Motor neuron (in vitro differentiated cells): Measurements from ENCODE around the gene BAG2. TPM values are rescaled to one million over a fixed set of nuclear protein-coding genes. Genes with fewer than 3 reads are reported as not detected.
A peak's percentile ranks its signal among the peaks of the same experiment; 100 is the strongest.

Experiments used
- ATAC-seq, 8 experiments: fragments of 200-7000 bp; cut with Tn5 transposase; replicated peaks in 6 of 8; 2 replicates each; pipeline ENCODE4 v1.8.0; 2021; ENCODE audit warnings: mild to moderate bottlenecking in 8 of 8, moderate library complexity in 8 of 8
- H3K27ac ChIP-seq, 2 donors: fragments of 250-450 bp; sonication (Bioruptor Pico); 2 replicates each; pipeline ENCODE4 v1.9.0; 2021; ENCODE audit warnings: antibody characterized with exemption in 2 of 2, mild to moderate bottlenecking in 2 of 2, moderate library complexity in 1 of 2
- H3K4me1 ChIP-seq, 2 donors: fragments of 250-450 bp; sonication (Bioruptor Pico); replicated peaks in 1 of 2; 2 replicates each; pipeline ENCODE4 v1.6.1; 2021; ENCODE audit warnings: antibody characterized with exemption in 2 of 2, mild to moderate bottlenecking in 2 of 2, moderate library complexity in 1 of 2
- H3K4me3 ChIP-seq, 5 donors: fragments of 250-450 bp; sonication (Bioruptor Pico); 2 replicates each; pipeline ENCODE4 v1.9.0; 2021; ENCODE audit warnings: antibody characterized with exemption in 5 of 5, mild to moderate bottlenecking in 5 of 5, moderate library complexity in 4 of 5
- WGBS, 10 experiments: fragments of 450-650 bp; shearing (Covaris generic); methylation state at CpG; one replicate each; pipeline ENCODE4 v1.0.0; 2022; 5-methylcytosine and 5-hydroxymethylcytosine counted together
- in situ Hi-C, 9 experiments: fragments of 400-800 bp; cut with MboI; loops; one replicate each; pipeline ENCODE4 v1.15.0; 2021; ENCODE audit warnings: low sequenced_read_pairs in 9 of 9, low pct_unique_long_range_greater_than_20kb in 2 of 9; ENCODE audit not compliant: unreplicated experiment in 9 of 9
- total RNA-seq, 8 experiments: library from RNA; unstranded; fragments of 300-600 nt; gene quantifications; 2 replicates each; pipeline versions ENCODE4 v1.2.3 to v1.2.4, GENCODE V29; 2022

The BAG2 gene
- total RNA-seq, 8 experiments from 2014 or later, result 2.6 to 17.5 (median 5.2) TPM

DNA sequence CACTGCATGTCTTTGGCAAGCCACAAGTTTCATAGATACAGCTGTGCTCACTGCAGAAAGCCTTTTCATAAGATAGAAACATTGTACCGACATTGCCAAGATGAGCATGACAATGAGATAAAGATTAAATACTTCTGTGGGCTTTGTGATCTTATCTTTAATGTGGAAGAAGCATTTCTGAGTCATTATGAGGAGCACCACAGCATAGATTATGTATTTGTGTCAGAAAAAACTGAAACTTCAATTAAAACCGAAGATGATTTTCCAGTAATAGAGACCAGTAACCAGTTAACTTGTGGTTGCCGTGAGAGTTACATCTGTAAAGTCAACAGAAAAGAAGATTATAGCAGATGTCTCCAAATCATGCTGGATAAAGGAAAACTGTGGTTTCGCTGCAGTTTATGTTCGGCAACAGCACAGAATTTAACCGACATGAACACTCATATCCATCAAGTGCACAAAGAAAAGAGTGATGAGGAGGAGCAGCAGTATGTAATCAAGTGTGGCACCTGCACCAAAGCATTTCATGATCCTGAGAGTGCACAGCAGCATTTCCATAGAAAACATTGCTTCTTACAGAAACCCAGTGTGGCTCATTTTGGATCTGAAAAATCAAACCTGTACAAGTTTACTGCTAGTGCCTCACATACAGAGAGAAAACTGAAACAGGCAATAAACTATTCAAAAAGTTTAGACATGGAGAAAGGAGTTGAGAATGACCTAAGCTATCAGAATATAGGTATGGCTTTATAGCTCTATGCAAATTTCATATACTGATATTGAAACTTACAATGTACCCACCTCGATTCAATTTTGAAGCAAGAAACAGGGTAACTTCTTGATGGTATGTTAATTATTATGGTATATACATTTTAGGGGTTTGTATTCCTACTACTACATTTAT is 23.9 kb upstream of the BAG2 start:
- Histone ChIP-seq H3K4me1 (no peaks in the 10 kb centered on the region), H3K4me3 (no peak overlapping the region), H3K27ac (no peak overlapping the region)
- in situ Hi-C loops, result no loop called here
- 69 to 100% (median 90%) methylated on average over 2 to 7 of the region's 7 CpGs for WGBS, 10 experiments
- no peak for ATAC-seq

DNA sequence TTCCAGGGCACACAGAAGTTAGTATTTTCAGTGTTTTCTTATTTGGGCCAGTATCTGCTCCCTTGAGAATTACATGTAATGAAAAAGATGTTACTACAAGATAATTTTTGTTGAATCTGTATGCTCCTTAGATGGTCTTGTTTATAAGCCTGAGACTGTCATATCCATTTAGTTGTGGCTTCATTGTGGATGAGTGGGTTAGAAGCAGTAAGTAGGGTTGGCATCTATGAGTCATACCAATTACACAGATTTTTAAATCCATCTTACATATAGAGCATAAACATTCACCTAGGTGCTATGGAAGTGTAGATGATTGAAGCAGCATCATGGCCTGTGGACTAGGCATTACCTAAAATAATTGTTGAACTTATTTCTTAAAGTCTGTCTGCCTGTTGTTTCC is 13.5 kb upstream of the BAG2 start:
- Histone ChIP-seq H3K27ac (no peak overlapping the region), H3K4me3 (no peak overlapping the region), H3K4me1 (no peaks in the 10 kb centered on the region)
- in situ Hi-C loops, result no loop called here
- ATAC-seq, result no peak

GRCh38 chr6:57159127-57159526 is 13.0 kb upstream of the BAG2 start:
- ATAC-seq, result no peak
- in situ Hi-C loops, result no loop called here
- WGBS, 10 experiments, result 80 to 100% (median 90%) methylated on average over 1 to 2 of the region's 2 CpGs
- Histone ChIP-seq H3K4me3 (no peak overlapping the region), H3K27ac (no peak overlapping the region), H3K4me1 (no peaks in the 10 kb centered on the region)

GRCh38 chr6:57162028-57162427 is 10.1 kb upstream of the BAG2 start:
- no peak for ATAC-seq
- Histone ChIP-seq H3K4me1 (no peaks in the 10 kb centered on the region), H3K4me3 (no peak overlapping the region), H3K27ac (no peak overlapping the region)
- in situ Hi-C loops, result no loop called here
- 89 to 100% (median 100%) methylated on average over 1 to 2 of the region's 2 CpGs for WGBS, 10 experiments

GRCh38 chr6:57162516-57162915 is 9.6 kb upstream of the BAG2 start:
- ATAC-seq, result no peak
- H3K27ac ChIP-seq, result no peak overlapping the region
- no peak overlapping the region for H3K4me3 ChIP-seq
- no peaks in the 10 kb centered on the region for H3K4me1 ChIP-seq
- 82 to 100% (median 94%) methylated on average over 1 to 3 of the region's 3 CpGs; no CpG with 5 or more reads in 1 of the 10 experiments for WGBS, 10 experiments
- in situ Hi-C loops, result no loop called here

GRCh38 chr6:57163956-57164355 is 8.2 kb upstream of the BAG2 start:
- H3K4me1 ChIP-seq, result no peaks in the 10 kb centered on the region
- no peak for ATAC-seq
- no peak overlapping the region for H3K4me3 ChIP-seq
- in situ Hi-C loops, result no loop called here
- H3K27ac ChIP-seq, result no peak overlapping the region
- WGBS, 10 experiments, result 83 to 100% (median 100%) methylated on average over 1 to 2 of the region's 2 CpGs; no CpG with 5 or more reads in 2 of the 10 experiments

DNA sequence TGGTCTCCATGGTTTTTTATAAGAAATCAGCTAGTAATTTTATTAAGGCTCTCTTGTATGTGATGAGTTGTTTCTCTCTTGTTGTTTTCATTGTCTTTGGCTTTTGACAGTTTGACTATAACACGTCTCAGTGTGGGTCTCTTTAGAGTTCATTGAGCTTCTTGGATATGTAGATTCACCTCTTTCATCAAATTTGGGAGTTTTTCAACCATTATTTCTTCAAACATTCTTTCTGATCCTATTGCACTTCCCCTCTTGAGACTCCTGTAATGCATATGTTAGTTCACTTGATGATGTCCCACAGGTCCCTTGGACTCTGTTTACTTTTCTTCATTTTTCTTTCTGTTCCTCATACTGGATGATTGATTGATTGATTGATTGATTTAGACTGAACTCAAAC is 7.0 kb upstream of the BAG2 start:
- WGBS, 10 experiments, result 20 to 100% (median 79%) methylated on average over 1 of the region's 1 CpG; no CpG with 5 or more reads in 6 of the 10 experiments
- H3K27ac ChIP-seq, result no peak overlapping the region
- ATAC-seq, result no peak
- in situ Hi-C loops, result no loop called here
- H3K4me3 ChIP-seq, result no peak overlapping the region
- H3K4me1 ChIP-seq, result no peaks in the 10 kb centered on the region

- in situ Hi-C loops, result no loop called here
These were observed 1.1 kb downstream of the BAG2 start for GRCh38 chr6:57173056-57173885.

DNA sequence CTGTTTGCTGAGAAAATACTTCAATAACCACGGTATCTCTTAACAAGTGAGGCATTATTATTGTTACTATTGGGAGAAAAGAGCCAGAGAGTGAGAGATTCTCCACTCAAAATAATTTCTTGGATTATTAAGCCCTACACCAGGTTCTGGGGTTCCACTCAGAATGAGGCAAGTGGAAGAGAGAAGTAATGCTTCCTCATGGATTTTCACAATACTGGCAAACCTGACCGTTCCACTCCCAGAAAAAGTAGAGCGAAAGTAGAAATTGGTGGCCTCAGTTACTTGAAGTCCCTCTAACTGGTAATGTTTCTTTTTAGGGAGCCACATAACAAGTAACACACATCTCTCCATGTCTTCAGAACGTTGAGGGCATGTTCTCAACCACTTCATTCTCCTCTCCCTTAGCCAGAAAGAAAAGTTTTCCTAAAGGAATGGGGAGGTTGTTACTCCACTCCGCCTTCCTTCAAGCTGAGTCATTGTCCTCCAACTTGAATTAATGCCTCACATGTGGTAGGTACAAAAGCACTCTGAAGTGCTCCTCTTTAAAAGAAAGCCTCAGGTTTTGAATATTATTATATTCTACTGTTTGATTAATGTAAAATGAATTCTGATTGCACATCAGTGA is 1.9 kb downstream of the BAG2 start:
- peak in 2 of 8 experiments; percentile 3 to 8 for ATAC-seq
- WGBS, 10 experiments, result 0 to 33% (median 0%) methylated on average over 1 to 5 of the region's 5 CpGs; no CpG with 5 or more reads in 3 of the 10 experiments
- H3K27ac ChIP-seq, result no peak overlapping the region
- peak overlapping the region in 4 of 5 donors; percentile 56 to 65 (median 62) for H3K4me3 ChIP-seq
- peaks cover 3 to 4% of the 10 kb centered on the region in 2 donors for H3K4me1 ChIP-seq
- in situ Hi-C loops, result no loop called here

More at GRCh38 chr6:57173056-57173885, 1.1 kb downstream of the BAG2 start:
- WGBS, 10 experiments, result 0 to 13% (median 2%) methylated on average over 1 to 19 of the region's 19 CpGs
- Histone ChIP-seq H3K4me3 (peak overlapping the region; percentile 56 to 91 (median 63)), H3K27ac (peak overlapping the region in 1 of 2 donors; percentile 91), H3K4me1 (peaks cover 3 to 4% of the 10 kb centered on the region in 2 donors)
- peak in 2 of 8 experiments; percentile 1 for ATAC-seq

DNA sequence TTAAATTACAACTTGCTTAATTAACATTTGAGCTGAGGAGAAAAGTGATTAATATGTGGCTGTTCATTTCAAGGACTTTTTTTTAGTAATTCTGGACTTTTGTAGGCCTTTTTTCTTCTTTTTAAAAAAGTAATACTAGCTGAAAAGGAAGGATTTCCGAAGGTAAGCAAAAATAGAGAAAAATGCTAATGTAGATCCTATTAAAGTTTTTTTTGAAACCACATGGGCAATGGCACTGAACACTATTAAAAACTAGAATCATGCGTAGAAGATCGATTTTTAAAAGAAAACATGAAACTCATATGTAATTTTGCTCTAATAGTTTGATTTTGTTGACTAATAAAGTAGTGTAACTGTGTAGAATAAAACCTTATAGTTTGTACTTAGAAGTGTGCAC is 2.4 kb downstream of the BAG2 start:
- 0 to 67% (median 39%) methylated on average over 1 to 3 of the region's 3 CpGs for WGBS, 10 experiments
- no peak overlapping the region for H3K27ac ChIP-seq
- no peak overlapping the region for H3K4me3 ChIP-seq
- in situ Hi-C loops, result no loop called here
- peaks cover 3 to 4% of the 10 kb centered on the region in 2 donors for H3K4me1 ChIP-seq
- no peak for ATAC-seq

GRCh38 chr6:57177545-57178265 is 5.6 kb downstream of the BAG2 start:
- in situ Hi-C loops, result loop anchor here in 1 of 9 experiments (25.0 kb wide), 1 partner anchor 135 kb away; the partner anchor contains the start of gene PRIM2
- peaks cover 3 to 4% of the 10 kb centered on the region in 2 donors for H3K4me1 ChIP-seq
- ATAC-seq, result peak in 1 of 8 experiments; percentile 11
- no peak overlapping the region for H3K27ac ChIP-seq
- WGBS, 10 experiments, result 17 to 100% (median 67%) methylated on average over 1 to 11 of the region's 11 CpGs; no CpG with 5 or more reads in 1 of the 10 experiments
- H3K4me3 ChIP-seq, result no peak overlapping the region

DNA sequence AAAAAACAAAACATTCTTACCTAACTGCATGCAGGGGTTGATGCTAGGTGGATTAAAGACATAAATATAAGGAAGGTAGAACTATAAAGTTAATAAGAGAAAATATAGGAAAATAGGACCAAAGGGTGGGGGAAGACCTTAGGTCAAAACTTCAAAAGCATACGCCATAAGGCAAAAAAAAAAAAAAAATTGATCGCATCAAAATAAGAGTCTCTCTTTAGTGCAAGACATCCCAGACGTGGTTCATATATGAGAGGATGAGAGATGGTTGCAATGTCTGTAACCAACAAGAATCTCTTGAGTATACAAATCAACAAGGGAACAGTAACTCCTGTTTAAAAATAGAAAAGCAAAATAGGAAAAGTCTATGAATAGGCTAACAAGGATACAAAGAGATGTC is 8.5 kb downstream of the BAG2 start:
- H3K27ac ChIP-seq, result no peak overlapping the region
- H3K4me1 ChIP-seq, result no peaks in the 10 kb centered on the region
- WGBS, 10 experiments, result 75 to 100% (median 88%) methylated on average over 2 to 3 of the region's 3 CpGs
- in situ Hi-C loops, result loop anchor here in 1 of 9 experiments (25.0 kb wide), 1 partner anchor 132 kb away; the partner anchor contains the start of gene PRIM2
- H3K4me3 ChIP-seq, result no peak overlapping the region
- no peak for ATAC-seq
